HL-60 (cell line): ENCODE results near the gene C22orf15.
A peak's percentile ranks its signal among the peaks of the same experiment; 100 is the strongest.

Experiments
- DNase-seq, 2 experiments: peaks; one replicate each; pipeline ENCODE4 v3.0.0-alpha.2; 2010 to 2020; ENCODE audit warnings: low read depth in 1 of 2, low spot score in 1 of 2
- H3K27ac ChIP-seq: fragments of 250-450 bp; sonication (Bioruptor Pico); replicated peaks from 2 replicates; pipeline ENCODE4 v1.5.1; 2020; ENCODE audit warnings: mild to moderate bottlenecking, moderate library complexity
- H3K27me3 ChIP-seq: fragments of 250-450 bp; sonication (Bioruptor Pico); 2 replicates; pipeline ENCODE4 v1.5.1; 2021; ENCODE audit warnings: mild to moderate bottlenecking, moderate library complexity; ENCODE audit not compliant: insufficient read depth, poor library complexity, severe bottlenecking
- H3K4me3 ChIP-seq: replicated peaks from 2 replicates; pipeline ENCODE4 v1.5.1; 2011; ENCODE audit warnings: mild to moderate bottlenecking, control low read depth, low read length; ENCODE audit not compliant: insufficient read depth
- CTCF ChIP-seq: IDR thresholded peaks from one replicate; pipeline ENCODE4 v1.5.1; 2011; ENCODE audit warnings: low read length, control low read depth, inconsistent platforms; ENCODE audit not compliant: insufficient read depth
- GABPA ChIP-seq: IDR thresholded peaks from 2 replicates; pipeline ENCODE4 v1.6.1; 2012; ENCODE audit warnings: low read depth
- POLR2AphosphoS5 ChIP-seq: IDR thresholded peaks from 2 replicates; pipeline ENCODE4 v1.6.1; 2012; ENCODE audit warnings: low read depth
- REST ChIP-seq: IDR thresholded peaks from 2 replicates; pipeline ENCODE4 v1.6.1; 2012; ENCODE audit warnings: low read depth; ENCODE audit not compliant: insufficient replicate concordance
- SPI1 ChIP-seq: IDR thresholded peaks from 2 replicates; pipeline ENCODE4 v1.6.1; 2012; ENCODE audit warnings: low read depth, mild to moderate bottlenecking, borderline replicate concordance

C22orf15 gene

GRCh38 chr22:23769321-23769965, 6.7 kb downstream of the C22orf15 start:
- H3K27me3 ChIP-seq: peaks cover 17% of the 10 kb centered on the region
- TF ChIP-seq POLR2AphosphoS5: no peak
- no peak for TF ChIP-seq SPI1
- TF ChIP-seq REST: no peak
- TF ChIP-seq CTCF: no peak
- no peak for TF ChIP-seq GABPA
- no peak overlapping the region for H3K27ac ChIP-seq
- DNase-seq: no peak
- H3K4me3 ChIP-seq: no peak overlapping the region

- DNase-seq: no peak
- peaks cover 17% of the 10 kb centered on the region for H3K27me3 ChIP-seq
- no peak for TF ChIP-seq GABPA
- TF ChIP-seq CTCF: no peak
- no peak for TF ChIP-seq SPI1
- no peak for TF ChIP-seq REST
- no peak for TF ChIP-seq POLR2AphosphoS5
- H3K27ac ChIP-seq: no peak overlapping the region
- H3K4me3 ChIP-seq: peak overlapping the region; percentile 23
These were observed 9.5 kb downstream of the C22orf15 start for GRCh38 chr22:23772315-23772648.

- no peak within 1 kb of the TSS for H3K27ac ChIP-seq
- no peak for DNase-seq
- TF ChIP-seq POLR2AphosphoS5 (no peak), GABPA (no peak), CTCF (no peak), REST (no peak), SPI1 (no peak)
These were observed 10.1 kb downstream of the C22orf15 start, which contains the start of gene MMP11 for GRCh38 chr22:23772649-23773473. Gene MMP11 (plus strand): TSS chr22:23772849. CDS start chr22:23772871, 22 bp downstream.

More at GRCh38 chr22:23772649-23773473, 10.1 kb downstream of the C22orf15 start, which contains the start of gene MMP11:
- Histone ChIP-seq H3K27me3 (peaks cover 17% of the 10 kb centered on the region), H3K4me3 (peak within 1 kb of the TSS; percentile 23)
